HG03571 (cell line): ENCODE data around the gene CHGA.

Source experiments
- ATAC-seq: cut with Tn5 transposase; IDR thresholded peaks from one replicate; pipeline ENCODE4 v1.9.1; 2021; ENCODE audit not compliant: unreplicated experiment

Gene CHGA, protein sequence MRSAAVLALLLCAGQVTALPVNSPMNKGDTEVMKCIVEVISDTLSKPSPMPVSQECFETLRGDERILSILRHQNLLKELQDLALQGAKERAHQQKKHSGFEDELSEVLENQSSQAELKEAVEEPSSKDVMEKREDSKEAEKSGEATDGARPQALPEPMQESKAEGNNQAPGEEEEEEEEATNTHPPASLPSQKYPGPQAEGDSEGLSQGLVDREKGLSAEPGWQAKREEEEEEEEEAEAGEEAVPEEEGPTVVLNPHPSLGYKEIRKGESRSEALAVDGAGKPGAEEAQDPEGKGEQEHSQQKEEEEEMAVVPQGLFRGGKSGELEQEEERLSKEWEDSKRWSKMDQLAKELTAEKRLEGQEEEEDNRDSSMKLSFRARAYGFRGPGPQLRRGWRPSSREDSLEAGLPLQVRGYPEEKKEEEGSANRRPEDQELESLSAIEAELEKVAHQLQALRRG

DNA sequence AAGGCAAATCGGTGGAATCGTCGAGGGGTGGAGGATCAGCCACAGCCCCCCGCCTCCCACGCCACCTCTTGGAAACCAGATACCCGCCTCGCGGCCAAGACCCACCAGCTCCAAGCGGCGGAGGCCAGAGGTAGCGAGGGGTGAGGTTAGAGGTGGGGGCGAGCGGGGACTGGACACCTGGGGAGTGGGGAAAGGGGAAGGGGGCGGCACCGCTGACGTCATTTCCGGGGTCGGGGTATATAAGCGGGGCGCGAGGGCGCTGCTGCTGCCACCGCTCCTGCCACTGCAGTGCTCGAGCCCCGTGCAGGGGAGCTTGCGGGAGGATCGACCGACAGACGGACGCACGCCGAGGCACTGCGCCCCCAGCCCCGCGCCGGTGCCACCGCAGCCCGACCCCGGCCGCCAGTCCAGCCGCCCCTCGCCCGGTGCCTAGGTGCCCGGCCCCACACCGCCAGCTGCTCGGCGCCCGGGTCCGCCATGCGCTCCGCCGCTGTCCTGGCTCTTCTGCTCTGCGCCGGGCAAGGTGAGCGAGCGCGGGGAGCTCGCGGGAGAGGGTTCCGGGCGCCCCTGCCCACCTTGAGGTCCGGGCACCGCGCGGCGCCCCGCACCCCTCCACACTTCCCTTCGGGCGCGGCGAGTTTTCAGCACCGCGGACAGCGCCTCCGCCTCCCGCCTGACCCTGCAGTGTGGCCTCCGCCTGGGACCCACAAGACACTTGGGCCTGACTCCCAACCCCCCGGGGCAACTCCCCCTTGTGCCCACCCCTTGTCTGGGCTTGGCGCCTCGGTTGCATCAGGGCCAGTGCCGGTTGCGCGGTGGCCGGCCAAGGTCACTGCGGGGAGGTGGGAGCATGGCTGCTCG, at the start of gene CHGA:
TSS of gene CHGA (plus strand) at position 268 of the 861 bp plus-strand sequence. CDS start at position 478, 210 bp downstream.
- ATAC-seq: no peak

DNA sequence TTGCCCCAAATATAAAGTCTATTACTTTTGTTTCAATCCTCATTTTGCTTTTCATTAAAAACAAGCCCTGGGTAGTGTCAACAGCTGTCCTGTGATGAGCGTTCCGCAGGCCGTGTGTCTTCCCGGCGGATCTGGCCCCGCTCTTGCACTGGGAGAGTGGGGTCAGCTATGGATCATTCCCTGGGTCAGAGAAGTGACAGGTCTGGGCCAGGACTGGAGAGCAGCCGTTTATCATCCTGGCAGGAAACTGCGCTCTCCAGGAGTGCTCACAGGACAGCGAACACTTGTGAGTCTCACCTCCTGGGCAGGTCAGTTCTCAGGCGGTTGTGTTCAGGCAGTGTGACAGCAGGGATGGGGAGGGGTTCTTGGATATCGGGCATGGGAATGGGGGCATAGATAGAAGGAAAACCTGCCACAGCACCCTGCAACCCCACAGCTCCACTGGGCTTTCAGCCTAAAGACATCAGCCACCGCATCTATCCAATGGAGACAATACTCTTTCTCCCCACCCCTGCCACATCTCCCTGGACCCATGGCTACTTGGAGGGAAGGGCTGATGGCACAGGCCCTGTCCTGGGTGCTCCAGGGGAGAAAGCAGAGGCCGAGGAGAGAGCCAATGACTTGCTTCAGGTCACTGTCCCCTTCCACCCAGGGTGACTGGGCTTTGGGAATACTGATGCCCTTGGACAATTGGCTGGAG, 47.8 kb upstream of the CHGA start:
- ATAC-seq: no peak

DNA sequence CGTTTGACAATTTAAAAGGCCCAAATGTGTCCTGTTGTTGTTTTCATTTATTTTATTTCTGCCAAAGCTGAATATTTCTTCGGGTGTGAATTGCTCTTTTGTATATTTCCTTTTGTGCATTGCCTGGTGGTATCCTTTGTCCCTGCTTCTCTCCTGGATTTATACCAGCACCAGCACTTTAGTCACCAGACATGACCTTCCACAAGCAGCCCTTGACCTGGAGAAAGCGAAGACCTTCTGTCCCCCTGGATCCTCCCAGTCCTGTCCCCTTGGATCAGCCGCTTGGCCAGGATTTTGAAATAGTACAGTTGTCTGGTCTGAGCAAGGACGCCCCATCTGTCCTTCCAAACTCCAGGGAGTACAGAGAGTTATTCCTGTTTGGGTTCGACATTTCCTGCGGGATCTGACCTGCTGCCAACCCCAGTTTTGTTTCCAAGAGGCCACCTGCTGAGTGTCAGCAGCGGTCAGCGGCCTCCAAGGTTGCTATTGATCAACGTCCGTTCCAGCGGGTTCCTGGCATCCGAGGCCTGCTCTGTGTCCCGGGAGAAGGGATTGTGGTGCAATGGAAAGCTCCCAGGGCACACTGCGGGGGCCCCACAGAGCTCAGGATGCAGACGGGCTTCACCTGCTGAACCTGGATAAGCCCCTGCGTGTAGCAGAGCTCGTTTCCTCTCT, 45.1 kb upstream of the CHGA start:
- no peak for ATAC-seq

DNA sequence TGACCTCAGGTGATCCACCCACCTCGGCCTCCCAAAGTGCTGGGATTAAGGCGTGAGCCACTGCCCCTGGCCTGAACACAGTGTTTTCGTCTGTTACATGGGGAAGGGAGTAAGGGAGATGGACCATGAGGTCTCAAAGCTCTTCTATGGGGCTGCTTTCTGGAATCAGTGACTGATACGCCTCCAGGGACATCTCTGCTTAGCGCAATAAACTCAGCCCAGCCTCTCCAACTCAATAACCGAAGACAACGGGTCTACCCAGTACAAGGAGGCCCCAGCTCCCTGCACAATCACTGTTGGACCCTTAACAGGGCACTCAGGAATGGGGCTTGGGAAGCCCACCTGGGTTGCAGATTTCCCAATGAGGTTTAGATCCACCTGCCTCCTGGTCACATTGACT, 42.6 kb upstream of the CHGA start:
- no peak for ATAC-seq

DNA sequence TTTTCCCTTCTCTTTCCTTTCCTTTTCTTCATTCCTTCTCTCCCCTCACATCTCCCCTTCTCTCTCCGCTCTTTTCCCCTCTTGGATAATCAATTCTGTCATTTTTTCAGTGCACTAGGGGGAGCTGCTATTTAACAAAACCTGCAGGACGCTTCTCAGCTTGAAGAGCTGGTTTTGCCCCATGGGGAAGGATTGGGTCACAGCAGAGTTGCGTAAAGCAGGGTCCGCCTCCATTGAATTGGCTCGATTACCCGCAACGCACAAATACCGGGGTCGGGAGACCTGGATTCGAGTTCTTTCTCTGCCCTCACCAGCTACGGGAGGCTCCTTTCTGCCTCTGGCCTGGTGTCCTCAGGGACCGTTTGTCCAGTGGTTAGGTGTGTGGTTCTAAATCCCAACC, 42.1 kb upstream of the CHGA start:
- ATAC-seq: no peak

DNA sequence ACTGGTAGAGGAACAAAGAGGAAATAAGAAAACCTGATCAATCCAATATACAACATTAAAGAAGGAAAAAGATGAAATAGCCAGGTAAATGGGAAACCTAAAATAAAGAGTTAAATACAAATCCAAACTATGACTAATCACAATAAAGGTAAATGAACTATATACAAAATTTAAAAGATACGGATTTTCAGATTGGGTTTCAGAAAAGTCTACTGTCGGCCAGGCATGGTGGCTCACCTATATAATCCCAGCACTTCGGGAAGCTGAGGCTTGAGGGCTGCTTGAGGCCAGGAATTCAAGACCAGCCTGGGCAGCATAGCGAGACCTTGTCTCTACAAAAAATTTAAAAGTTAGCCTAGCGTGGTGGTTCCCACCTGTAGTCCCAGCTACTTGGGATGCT, 39.9 kb upstream of the CHGA start:
- ATAC-seq: no peak

DNA sequence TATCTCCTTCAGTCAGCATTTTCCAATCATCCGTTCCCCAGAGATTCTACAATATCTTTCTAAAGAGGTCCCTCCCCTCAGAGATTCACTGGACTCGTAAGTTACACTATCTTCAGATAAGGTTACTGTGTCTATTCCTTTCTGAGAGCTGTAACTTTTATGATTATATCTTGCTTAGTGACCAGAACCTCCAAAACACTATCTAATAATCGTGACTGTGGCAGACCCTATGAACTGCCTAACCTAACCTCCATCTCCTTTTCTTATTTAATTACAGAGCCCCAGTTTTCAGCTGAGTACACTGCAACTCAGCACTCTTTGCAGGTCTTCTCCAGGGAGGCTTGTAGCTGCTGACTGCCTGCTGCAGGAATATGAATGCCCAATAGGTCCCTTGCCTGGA, 38.5 kb upstream of the CHGA start:
- no peak for ATAC-seq

DNA sequence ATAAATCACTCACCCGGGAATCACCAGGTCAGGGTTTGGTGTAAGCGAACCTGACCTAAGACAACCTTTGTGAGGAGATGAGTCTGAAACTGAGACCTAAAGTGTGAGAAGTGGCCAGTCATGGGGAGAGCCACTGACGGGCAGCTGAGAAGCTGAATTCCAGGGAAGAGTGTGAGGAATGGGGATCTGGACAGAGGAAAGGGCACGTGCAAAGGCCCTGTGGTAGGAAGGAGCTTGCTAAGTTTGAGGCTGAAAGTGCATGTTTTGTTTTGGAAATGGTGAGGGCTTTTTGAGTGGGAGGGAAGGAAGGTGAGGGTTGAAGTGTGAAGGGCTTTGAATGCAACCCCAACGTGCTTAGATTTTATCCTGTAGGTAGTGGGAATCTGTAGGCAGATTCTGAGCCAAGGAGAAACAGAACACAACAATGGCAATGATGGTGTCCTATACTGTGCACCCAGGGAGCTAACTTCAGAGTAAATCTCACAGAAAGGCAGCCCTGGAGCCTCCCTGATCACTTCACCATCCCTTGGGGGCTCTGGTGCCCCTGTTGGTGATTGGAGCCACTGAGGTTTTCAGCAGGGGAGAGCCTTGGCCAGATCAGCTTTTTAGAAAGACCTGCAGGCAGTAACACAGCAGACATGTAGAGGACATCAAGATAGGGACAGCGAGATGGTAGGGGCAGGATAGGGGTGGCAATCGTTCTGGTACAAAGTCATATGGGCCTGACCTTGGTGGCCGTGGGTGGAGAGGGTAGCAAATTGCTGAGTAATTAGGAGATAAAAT, 37.5 kb upstream of the CHGA start:
- no peak for ATAC-seq

DNA sequence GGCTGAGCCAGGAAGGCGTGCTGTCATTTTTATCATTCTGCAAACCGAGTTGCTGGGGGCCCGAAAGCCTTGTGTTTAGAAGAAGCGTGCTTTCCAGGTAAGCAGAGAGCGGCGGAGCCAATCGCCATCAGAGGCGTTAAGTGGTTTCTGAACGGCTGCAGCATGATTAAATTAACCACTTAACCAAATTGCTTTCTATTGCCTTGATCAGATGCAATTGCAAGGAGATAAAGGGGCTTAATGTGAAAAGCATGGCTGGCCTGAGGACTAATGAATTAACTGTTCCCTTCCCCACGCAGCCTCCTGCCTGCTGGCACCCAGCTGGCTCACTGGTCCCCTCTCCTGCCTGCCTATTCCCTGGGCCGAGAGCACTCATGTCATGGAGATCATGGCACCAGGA, 36.6 kb upstream of the CHGA start:
- no peak for ATAC-seq

DNA sequence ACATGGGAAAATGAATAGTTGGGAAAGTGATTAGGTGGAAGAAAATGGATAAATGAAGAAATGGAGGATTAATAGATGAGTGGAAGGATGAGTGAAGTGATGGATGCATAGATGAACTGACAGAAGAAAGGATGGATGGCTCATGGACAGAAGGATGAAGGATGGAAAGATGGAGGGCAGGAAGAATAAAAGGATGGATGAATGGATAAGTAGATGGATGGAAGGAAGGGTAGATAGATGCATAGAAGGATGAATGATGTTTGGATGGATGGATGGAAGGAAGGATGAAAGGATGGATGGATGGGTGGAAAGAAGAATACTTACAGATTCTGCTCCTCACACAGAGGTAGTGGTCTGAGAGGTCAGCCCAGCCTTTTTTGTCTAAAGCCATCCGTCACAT, 35.8 kb upstream of the CHGA start:
- no peak for ATAC-seq

DNA sequence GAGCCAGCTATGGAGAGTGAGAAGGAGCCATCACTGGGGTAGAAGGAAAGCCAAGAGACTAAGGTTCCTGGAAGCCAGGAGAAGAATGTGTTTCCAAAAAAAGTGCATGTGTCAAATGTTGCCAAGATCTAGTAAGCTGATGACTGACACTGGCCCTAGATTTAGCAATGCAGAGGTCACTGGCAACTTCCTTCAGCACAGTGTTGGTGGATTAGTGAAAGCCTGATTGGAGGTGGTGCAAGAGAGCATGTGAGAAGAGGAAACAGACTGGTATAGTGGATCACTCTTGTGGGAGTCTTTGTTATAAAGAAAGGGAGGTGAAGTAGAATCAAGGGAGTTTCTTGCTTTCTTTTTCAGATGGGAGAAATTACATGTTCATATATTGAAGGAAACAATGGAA, 34.1 kb upstream of the CHGA start:
- ATAC-seq: no peak

DNA sequence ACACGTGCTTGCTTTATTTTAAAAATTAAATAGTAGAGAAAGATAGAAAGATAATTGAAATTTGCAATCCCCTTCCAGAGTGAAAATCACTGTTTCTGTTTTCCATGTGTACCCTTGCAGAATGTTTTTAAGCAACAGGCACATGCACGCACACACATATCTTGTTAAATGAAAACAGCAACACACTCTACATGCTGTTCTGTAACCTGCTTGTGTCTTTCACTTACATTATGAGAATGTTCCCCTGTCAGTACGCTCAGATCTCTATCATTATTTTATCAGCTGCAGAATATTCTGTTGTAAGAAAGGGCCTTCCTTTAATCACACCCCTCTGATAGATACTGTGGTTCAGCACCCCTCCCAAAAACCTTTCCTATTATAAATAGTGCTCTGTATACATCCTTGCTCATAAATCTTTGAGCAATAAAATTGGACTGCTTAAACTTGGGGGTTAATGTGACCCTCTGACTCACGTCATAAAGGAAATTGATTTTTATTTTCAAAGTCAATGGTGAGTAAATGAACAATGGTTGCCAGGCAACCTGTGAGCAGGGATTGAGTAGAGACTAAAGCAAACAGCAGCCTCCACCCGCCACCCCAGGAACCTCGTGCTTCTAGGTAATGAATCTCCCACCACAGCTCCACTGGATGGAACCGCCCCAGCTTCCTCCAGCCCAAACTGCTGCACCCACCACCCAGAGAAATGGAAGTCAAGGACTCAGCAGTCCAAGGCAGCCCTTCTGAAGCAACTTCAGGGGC, 31.9 kb upstream of the CHGA start:
- no peak for ATAC-seq

DNA sequence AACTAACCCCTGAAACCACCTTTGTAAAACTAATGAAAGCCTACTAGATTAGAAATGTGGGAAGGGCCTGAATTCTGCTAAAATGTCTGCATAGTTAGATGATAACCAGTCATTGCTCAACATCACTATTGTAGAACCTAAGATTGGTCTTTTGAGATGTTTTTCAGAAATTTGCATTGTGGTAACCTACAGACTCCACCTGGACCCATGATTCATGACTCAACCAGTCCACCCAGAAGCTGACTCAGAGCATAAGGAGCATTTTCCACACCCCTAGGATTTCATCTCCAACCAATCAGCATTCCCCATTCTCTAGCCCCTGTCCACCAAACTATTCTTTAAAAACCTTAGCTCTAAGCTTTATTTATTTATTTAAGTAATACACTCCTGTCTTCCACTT, 30.4 kb upstream of the CHGA start:
- ATAC-seq: no peak

DNA sequence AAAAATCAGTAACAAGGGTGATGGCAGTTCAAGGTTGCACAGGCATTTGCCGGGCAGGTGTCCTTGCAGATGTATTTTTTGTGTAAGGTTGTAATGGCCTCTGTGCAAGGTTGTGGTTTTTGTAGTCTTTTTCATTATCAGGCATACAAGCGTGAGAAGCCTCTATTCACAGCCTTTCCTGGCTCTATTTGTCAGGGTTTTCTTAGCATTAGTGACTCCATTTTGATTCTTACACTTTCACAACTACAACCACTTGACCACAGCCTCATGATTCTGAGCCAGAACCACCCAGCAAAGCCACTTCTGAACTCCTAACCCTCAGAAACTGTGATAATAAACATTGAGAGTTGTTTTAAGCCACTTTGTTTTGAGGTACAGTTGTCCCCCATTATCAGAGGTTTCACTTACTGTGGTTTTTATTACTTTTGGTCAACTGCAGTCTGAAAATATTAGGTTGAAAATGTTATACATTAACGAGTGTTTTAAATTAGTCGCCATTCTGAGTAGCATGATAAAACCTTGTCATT, 27.5 kb upstream of the CHGA start:
- ATAC-seq: no peak

DNA sequence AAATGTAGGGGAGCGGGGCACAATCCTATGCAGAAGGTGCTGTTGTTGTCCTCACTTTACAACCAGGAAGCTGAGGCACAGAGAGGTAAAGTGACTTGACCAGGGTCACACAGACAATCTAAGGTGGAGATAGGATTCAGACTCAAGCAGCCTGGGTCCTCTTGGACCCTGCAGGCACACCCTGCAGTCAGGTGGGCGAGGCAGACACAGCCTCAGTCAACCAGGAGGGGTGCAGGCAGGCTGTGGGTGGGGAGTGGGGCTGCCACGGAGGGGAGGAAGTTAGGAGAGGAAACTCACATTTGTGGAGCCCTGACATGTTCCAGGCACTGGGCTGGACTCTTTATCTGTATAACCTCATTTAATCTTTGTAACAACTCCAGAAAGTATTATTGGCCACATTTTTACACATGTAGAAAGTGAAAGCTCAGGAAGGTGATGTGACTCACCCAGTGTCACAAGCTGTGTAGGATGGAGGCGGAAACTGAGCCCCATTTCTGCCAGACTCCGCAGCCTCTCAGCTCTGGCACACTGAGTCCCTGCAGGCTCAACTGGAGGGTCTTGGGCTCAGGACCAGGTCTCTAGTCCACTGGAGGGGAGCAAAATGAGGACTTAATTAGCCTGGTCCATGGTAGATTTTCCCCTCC, 24.9 kb upstream of the CHGA start:
- no peak for ATAC-seq

DNA sequence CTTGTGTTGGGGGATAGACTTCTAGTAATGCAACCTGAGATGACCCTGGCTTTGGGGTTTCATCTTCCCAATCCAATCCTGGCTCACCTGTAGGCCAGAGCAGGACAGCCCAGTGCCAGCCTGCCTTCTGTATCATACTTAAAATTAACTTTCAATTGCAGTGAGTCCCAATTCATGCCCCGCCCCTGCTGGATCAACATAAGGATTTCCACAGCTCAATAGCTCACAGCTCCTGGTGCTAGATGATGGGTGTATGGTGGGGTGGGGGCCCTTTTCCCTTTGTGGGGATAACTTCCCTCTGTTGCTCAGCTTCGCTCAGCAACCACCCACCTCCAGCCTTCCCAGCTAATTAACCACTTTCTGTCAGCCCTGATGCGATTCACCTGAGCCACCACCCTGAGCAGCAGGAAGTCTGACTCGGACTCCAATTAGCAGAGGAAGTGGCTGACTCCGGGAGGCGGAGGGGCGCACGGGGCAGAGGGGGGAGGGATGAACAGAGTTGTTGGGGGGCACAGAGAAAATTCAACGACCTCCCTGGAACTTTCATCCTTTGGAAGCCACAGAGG, 24.3 kb upstream of the CHGA start:
- ATAC-seq: no peak

DNA sequence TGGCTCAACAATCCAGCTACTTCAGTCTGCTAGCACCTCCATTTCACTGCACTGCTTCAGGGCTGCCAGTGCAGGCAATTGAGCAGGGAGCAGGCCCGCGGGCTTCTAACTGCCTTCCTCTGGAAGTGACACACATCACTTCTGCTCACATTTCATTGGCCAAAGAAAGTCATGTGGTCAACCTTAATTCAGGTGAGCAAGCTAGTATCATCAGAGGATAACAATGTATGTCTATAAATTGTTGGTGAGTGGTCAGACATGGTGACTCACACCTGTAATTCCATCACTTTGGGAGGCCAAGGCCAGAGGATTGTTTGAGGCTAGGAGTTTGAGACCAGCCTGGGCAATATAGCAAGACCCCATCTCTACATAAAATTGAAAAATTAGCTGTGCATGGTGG, 22.3 kb upstream of the CHGA start:
- no peak for ATAC-seq

DNA sequence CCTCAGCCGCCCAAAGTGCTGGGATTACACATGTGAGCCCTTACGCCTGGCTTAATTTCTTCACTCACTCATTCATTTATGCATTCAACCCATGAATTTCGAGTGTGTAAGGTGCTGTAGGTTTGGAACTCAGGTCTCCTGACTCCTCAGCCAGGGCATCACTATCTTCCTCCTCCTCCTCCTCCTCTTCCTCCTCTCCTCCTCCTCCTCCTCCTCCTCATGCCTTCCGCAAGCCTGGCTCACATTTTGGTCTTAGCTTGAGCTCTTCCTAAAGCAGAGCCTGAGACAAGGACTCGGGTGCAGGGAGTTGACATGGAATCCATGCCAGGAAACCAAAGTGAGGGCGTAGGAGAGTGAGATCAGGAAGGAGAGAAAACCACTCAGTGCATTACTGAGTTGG, 20.8 kb upstream of the CHGA start:
- no peak for ATAC-seq
